ENCODE measurements around the gene GMDS.
A peak's percentile ranks its signal among the peaks of the same experiment; 100 is the strongest.

Gene GMDS

DNA sequence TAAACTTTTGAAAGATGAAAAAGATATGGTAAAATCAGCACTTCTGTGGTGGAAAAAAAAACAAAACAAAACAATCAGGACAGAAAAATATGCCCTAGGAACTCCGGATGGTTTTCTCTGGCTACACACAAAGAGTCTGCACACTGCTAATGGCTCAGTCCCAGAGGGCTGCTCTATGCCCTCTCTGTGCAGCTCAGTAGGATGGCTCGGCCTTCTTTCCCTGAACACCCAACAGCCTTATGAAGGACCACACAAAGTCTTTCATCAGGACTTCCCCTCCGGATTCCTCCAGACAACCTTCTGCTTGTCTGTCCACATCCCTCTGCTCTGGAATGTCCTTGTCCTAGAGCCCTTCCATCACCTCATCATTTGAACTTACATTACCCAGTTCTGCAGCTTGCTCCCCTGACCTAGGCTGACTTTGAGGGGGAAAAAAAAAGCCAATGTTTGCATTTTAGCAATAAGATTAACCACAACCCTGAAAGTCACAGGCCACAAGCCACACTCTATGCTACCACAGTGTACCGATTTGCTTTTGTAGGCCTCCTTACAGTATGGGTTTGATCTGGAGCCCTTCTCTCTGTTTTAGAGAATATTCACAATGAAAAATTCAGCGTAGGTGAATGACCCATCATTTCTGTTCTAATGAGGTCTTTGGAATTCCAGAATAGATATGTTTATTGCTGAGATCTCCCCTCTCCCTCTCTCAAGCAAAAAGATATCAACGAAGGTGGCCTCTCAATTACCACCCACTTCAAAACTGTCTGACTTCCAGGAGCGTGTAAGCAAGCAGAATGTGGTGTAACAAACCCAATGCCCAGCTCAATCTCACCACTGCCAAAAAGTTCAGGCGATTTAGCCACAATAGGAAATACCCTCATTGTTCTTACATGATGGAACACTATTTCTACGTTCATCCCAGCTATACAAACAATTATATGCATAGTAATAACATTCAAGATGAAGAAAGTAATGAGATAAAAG lies 164.0 kb downstream of the GMDS start:
- Histone ChIP-seq H3K4me3 (IDR thresholded peaks at IDR 0.05; ENCODE audit: insufficient read depth, low read depth, low read length) (no peak overlapping the region), H2AFZ (ENCODE audit: low read depth) (peak overlapping the region; percentile 11; the same call in 1 of the 2 replicates), H3K79me2 (ENCODE audit: insufficient read depth, low read depth) (no peaks in the 10 kb centered on the region), H3K4me2 (peak overlapping the region; percentile 84), H3K27me3 (ENCODE audit: insufficient read depth, low read depth) (no peaks in the 10 kb centered on the region), H3K4me1 (ENCODE audit: low read depth, poor library complexity, severe bottlenecking) (peaks cover 80% of the 10 kb centered on the region), H3K9ac (peak overlapping the region; percentile 57; the same call in 1 of the 2 replicates), H3K27ac (peak overlapping the region; percentile 86), H3K36me3 (ENCODE audit: insufficient read depth) (no peaks in the 10 kb centered on the region), H4K20me1 (ENCODE audit: insufficient read depth) (no peaks in the 10 kb centered on the region)
- no peak for TF ChIP-seq CTCF (conservative IDR thresholded peaks at IDR 0.05; ENCODE audit: low read depth, low read length)

GRCh38 chr6:2078888-2079287 lies 166.5 kb downstream of the GMDS start:
- Histone ChIP-seq H2AFZ (ENCODE audit: low read depth) (no peak overlapping the region), H3K27me3 (ENCODE audit: insufficient read depth, low read depth) (no peaks in the 10 kb centered on the region), H3K4me3 (IDR thresholded peaks at IDR 0.05; ENCODE audit: insufficient read depth, low read depth, low read length) (no peak overlapping the region), H3K9ac (no peak overlapping the region), H3K79me2 (ENCODE audit: insufficient read depth, low read depth) (no peaks in the 10 kb centered on the region), H3K4me2 (peak overlapping the region; percentile 33), H4K20me1 (ENCODE audit: insufficient read depth) (no peaks in the 10 kb centered on the region), H3K27ac (no peak overlapping the region), H3K36me3 (ENCODE audit: insufficient read depth) (no peaks in the 10 kb centered on the region), H3K4me1 (ENCODE audit: low read depth, poor library complexity, severe bottlenecking) (peaks cover 55% of the 10 kb centered on the region)
- no peak for TF ChIP-seq CTCF (conservative IDR thresholded peaks at IDR 0.05; ENCODE audit: low read depth, low read length)

- Histone ChIP-seq H3K4me1 (ENCODE audit: low read depth, poor library complexity, severe bottlenecking) (peaks cover 49% of the 10 kb centered on the region), H3K36me3 (ENCODE audit: insufficient read depth) (no peaks in the 10 kb centered on the region), H3K79me2 (ENCODE audit: insufficient read depth, low read depth) (no peaks in the 10 kb centered on the region), H3K27ac (no peak overlapping the region), H2AFZ (ENCODE audit: low read depth) (no peak overlapping the region), H3K27me3 (ENCODE audit: insufficient read depth, low read depth) (no peaks in the 10 kb centered on the region), H4K20me1 (ENCODE audit: insufficient read depth) (no peaks in the 10 kb centered on the region), H3K4me2 (no peak overlapping the region), H3K9ac (no peak overlapping the region), H3K4me3 (IDR thresholded peaks at IDR 0.05; ENCODE audit: insufficient read depth, low read depth, low read length) (no peak overlapping the region)
- TF ChIP-seq CTCF (conservative IDR thresholded peaks at IDR 0.05; ENCODE audit: low read depth, low read length): no peak
These were observed 167.6 kb downstream of the GMDS start for GRCh38 chr6:2077826-2078225.

GRCh38 chr6:2073476-2073875 lies 171.9 kb downstream of the GMDS start:
- Histone ChIP-seq H3K4me1 (ENCODE audit: low read depth, poor library complexity, severe bottlenecking) (peaks cover 13% of the 10 kb centered on the region), H2AFZ (ENCODE audit: low read depth) (no peak overlapping the region), H3K9ac (no peak overlapping the region), H3K36me3 (ENCODE audit: insufficient read depth) (no peaks in the 10 kb centered on the region), H3K27me3 (ENCODE audit: insufficient read depth, low read depth) (no peaks in the 10 kb centered on the region), H3K4me3 (IDR thresholded peaks at IDR 0.05; ENCODE audit: insufficient read depth, low read depth, low read length) (no peak overlapping the region), H3K27ac (no peak overlapping the region), H3K4me2 (no peak overlapping the region), H4K20me1 (ENCODE audit: insufficient read depth) (no peaks in the 10 kb centered on the region), H3K79me2 (ENCODE audit: insufficient read depth, low read depth) (no peaks in the 10 kb centered on the region)
- no peak for TF ChIP-seq CTCF (conservative IDR thresholded peaks at IDR 0.05; ENCODE audit: low read depth, low read length)

All from KMS-11 (cell line).